Ascending aorta (tissue), 2 donors: ENCODE measurements around the gene RYR3. TPM values are rescaled to one million over a fixed set of nuclear protein-coding genes. Genes with fewer than 3 reads are reported as not detected.

Experiments
- DNase-seq, 2 donors: peaks; one replicate each; pipeline ENCODE4 v3.0.0-alpha.2; 2019; ENCODE audit warnings: low spot score in 2 of 2
- H3K27ac ChIP-seq, 2 donors: fragments of 200-600 bp; sonication (generic); one replicate each; pipeline ENCODE4 v1.5.1; 2016 to 2017; ENCODE audit warnings: mild to moderate bottlenecking in 1 of 2
- H3K27me3 ChIP-seq: fragments of 200-600 bp; sonication (generic); one replicate; pipeline ENCODE4 v1.5.1; 2017
- H3K36me3 ChIP-seq, 2 donors: fragments of 200-600 bp; sonication (generic); one replicate each; pipeline ENCODE4 v1.5.1; 2016
- H3K4me1 ChIP-seq, 2 donors: fragments of 200-600 bp; sonication (generic); one replicate each; pipeline ENCODE4 v1.5.1; 2016 to 2017; ENCODE audit warnings: mild to moderate bottlenecking in 1 of 2
- H3K4me3 ChIP-seq, 2 donors: fragments of 200-600 bp; sonication (generic); one replicate each; pipeline ENCODE4 v1.5.1; 2016 to 2017; ENCODE audit warnings: mild to moderate bottlenecking in 1 of 2
- H3K9me3 ChIP-seq, 2 donors: fragments of 200-600 bp; sonication (generic); one replicate each; pipeline ENCODE4 v1.5.1; 2016
- CTCF ChIP-seq, 3 experiments: fragments of 200-600 bp in 2 of 3; fragments of 450-650 bp in 1 of 3; sonication (generic) in 2 of 3; IDR thresholded peaks; one replicate each; pipeline ENCODE4 v1.5.1; 2016 to 2019; ENCODE audit warnings: antibody characterized with exemption in 3 of 3, mild to moderate bottlenecking in 1 of 3, moderate library complexity in 1 of 3
- intact Hi-C: fragments of 100-400 bp; cut with DNase I; formaldehyde crosslinking; loops from one replicate; pipeline ENCODE4 v1.15.1; 2023
- total RNA-seq: library from RNA; depleted of rRNA; stranded (reverse); fragments of >200 nt; gene quantifications from one replicate; pipeline ENCODE4 v1.1.0, GENCODE V29; 2016

RYR3 gene
- total RNA-seq, 1 donor from 2014 or later = 3.1 TPM

GRCh38 chr15:33860754-33861153 is 550.0 kb downstream of the RYR3 start:
- Histone ChIP-seq H3K9me3 (no peaks in the 10 kb centered on the region), H3K36me3 (peaks cover 2 to 39% of the 10 kb centered on the region in 2 donors), H3K27me3 (no peaks in the 10 kb centered on the region), H3K4me3 (no peak overlapping the region), H3K27ac (no peak overlapping the region), H3K4me1 (no peaks in the 10 kb centered on the region)
- no peak for TF ChIP-seq CTCF (IDR thresholded peaks at IDR 0.05)
- intact Hi-C loops = no loop called here
- DNase-seq = no peak

DNA sequence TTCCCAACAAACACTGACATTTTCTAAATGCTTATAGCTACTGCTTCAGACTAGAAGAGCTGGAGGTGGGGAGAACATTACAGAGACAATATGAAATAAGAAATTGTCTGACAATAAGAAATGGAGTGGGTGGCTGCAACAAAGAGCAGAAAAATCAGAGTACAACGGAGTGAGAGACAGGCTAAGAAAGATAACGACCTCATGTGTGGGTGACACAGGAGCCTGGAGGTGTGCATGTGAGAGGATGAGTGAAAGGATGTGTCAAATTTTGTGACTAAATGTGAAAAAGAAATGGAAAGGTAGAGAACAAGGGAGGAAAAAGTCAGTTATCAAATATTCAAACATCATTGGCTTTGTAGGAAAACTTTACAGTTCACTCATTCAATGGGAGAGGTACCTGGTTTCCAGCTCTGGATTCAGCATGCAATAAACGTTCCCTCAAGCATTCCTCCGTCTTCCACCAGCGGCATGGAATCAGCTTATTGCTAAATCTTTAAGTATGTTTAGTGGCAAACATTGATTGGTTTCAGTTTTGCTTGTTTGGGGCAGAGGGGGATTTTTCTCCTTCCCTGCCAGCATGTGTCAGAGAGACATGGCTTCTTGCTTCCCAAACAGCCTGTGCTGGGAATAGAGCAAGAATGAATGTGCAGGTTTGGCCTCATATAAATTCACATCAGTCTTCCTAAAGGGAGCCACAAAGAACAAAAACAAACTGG is 553.8 kb downstream of the RYR3 start:
- Histone ChIP-seq H3K9me3 (no peaks in the 10 kb centered on the region), H3K27me3 (no peaks in the 10 kb centered on the region), H3K4me3 (no peak overlapping the region), H3K4me1 (no peaks in the 10 kb centered on the region), H3K36me3 (peaks cover 0 to 45% of the 10 kb centered on the region in 2 donors), H3K27ac (no peak overlapping the region)
- DNase-seq = no peak
- intact Hi-C loops = no loop called here
- TF ChIP-seq CTCF (IDR thresholded peaks at IDR 0.05) = no peak

- Histone ChIP-seq H3K36me3 (peaks cover 0 to 41% of the 10 kb centered on the region in 2 donors), H3K4me1 (no peaks in the 10 kb centered on the region), H3K4me3 (no peak overlapping the region), H3K9me3 (no peaks in the 10 kb centered on the region), H3K27ac (no peak overlapping the region), H3K27me3 (no peaks in the 10 kb centered on the region)
- no peak for TF ChIP-seq CTCF (IDR thresholded peaks at IDR 0.05)
- intact Hi-C loops = no loop called here
- no peak for DNase-seq
These were observed 554.6 kb downstream of the RYR3 start for GRCh38 chr15:33865416-33865815.

DNA sequence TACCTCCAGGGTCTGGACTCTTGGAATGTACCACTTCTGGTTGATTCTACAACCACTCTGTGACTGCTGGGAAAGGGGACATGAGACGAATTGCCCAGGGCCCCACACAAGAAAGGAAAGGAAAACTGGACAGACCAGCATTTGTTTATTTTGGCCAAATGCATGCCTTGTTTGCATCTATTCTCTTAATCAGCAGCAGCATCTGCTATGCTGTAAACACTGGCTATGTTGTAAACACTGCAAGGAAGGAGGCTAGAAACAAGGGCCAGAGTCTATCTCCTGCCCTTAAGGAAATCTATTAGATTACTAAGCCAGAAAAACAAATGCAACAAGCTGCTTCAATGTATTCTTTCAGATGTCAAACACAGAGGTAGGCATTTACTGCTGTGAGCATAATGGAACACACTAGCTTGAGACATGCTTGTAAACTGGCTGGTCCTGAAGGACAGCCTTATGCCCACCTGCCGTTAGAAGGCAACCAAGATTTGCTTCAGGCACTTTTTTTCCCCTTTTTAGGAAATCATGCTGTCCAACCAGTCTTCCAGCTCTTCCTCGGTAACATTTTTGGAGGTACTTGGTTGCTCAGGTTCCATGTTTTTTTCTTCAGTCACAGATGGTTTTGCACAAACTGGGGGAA is 555.5 kb downstream of the RYR3 start:
- intact Hi-C loops = no loop called here
- H3K4me3 ChIP-seq = no peak overlapping the region
- no peak for TF ChIP-seq CTCF (IDR thresholded peaks at IDR 0.05)

GRCh38 chr15:33871980-33872379 is 561.2 kb downstream of the RYR3 start:
- no peaks in the 10 kb centered on the region for H3K4me1 ChIP-seq
- H3K4me3 ChIP-seq = no peak overlapping the region
- no peaks in the 10 kb centered on the region for H3K27me3 ChIP-seq
- DNase-seq = no peak
- TF ChIP-seq CTCF (IDR thresholded peaks at IDR 0.05) = no peak
- H3K27ac ChIP-seq = no peak overlapping the region
- intact Hi-C loops = no loop called here
- H3K36me3 ChIP-seq = peaks cover 0 to 10% of the 10 kb centered on the region in 2 donors
- no peaks in the 10 kb centered on the region for H3K9me3 ChIP-seq

More for the DNA sequence above, 555.5 kb downstream of the RYR3 start:
- no peaks in the 10 kb centered on the region for H3K9me3 ChIP-seq
- no peak for DNase-seq
- H3K27ac ChIP-seq = no peak overlapping the region
- no peaks in the 10 kb centered on the region for H3K27me3 ChIP-seq
- peaks cover 0 to 41% of the 10 kb centered on the region in 2 donors for H3K36me3 ChIP-seq
- no peaks in the 10 kb centered on the region for H3K4me1 ChIP-seq
